PC-9 (cell line): Measurements from ENCODE around the gene RPS14. TPM values are rescaled to one million over a fixed set of nuclear protein-coding genes. Genes with fewer than 3 reads are reported as not detected.

Experiments
- BruUV-seq: library from RNA; stranded (reverse); fragments of 400-500 nt; replicated peaks from 2 replicates; lab custom pipeline; 2021; lab: Mats Ljungman, UMichigan
- CTCF ChIA-PET: fragments of 300-600 bp; sonication (Branson Sonifier 250); formaldehyde crosslinking; loops from one replicate; lab custom pipeline; 2022; ENCODE audit warnings: antibody characterized with exemption; lab: Charles Lee
- POLR2A ChIA-PET: fragments of 300-600 bp; sonication (Branson Sonifier 250); formaldehyde crosslinking; loops from one replicate; lab custom pipeline; 2022; ENCODE audit warnings: antibody characterized with exemption; ENCODE audit not compliant: unreplicated experiment; lab: Charles Lee
- DNase-seq, 2 experiments: peaks; one replicate each; pipeline versions ENCODE4 v3.0.0 to v3.0.0-alpha.2; 2015 to 2022; ENCODE audit warnings: mixed read lengths in 1 of 2
- H2AFZ ChIP-seq: fragments of 200-600 bp; sonication (generic); 2 replicates; pipeline ENCODE4 v1.8.1; 2017; ENCODE audit warnings: antibody characterized with exemption
- H3F3A ChIP-seq: fragments of 200-600 bp; sonication (generic); 2 replicates; pipeline ENCODE4 v1.8.1; 2017; ENCODE audit warnings: antibody characterized with exemption, mild to moderate bottlenecking, low read depth; ENCODE audit not compliant: insufficient read depth
- H3K27ac ChIP-seq: fragments of 200-600 bp; sonication (generic); 2 replicates; pipeline ENCODE4 v1.6.1; 2016; ENCODE audit warnings: mixed run types
- H3K27me3 ChIP-seq: fragments of 200-600 bp; sonication (generic); 2 replicates; pipeline ENCODE4 v1.6.1; 2016; ENCODE audit warnings: low read depth, mixed run types; ENCODE audit not compliant: insufficient read depth
- H3K36me3 ChIP-seq: fragments of 200-600 bp; sonication (generic); 2 replicates; pipeline ENCODE4 v1.6.1; 2016; ENCODE audit warnings: low read depth, mixed run types
- H3K4me1 ChIP-seq: fragments of 200-600 bp; sonication (generic); replicated peaks from 2 replicates; pipeline ENCODE4 v1.6.1; 2016; ENCODE audit warnings: mixed run types; ENCODE audit not compliant: insufficient read depth
- H3K4me2 ChIP-seq: fragments of 200-600 bp; sonication (generic); 2 replicates; pipeline ENCODE4 v1.6.1; 2017; ENCODE audit warnings: mixed run types
- H3K4me3 ChIP-seq: fragments of 200-600 bp; sonication (generic); 2 replicates; pipeline ENCODE4 v1.6.1; 2016; ENCODE audit warnings: mixed run types
- H3K79me2 ChIP-seq: fragments of 200-600 bp; sonication (generic); 2 replicates; pipeline ENCODE4 v1.6.1; 2017; ENCODE audit warnings: low read depth, mixed run types
- H3K9me2 ChIP-seq: fragments of 200-600 bp; sonication (generic); 2 replicates; pipeline ENCODE4 v1.8.1; 2017; ENCODE audit warnings: mild to moderate bottlenecking; ENCODE audit not compliant: insufficient read depth
- H3K9me3 ChIP-seq: fragments of 200-600 bp; sonication (generic); 2 replicates; pipeline ENCODE4 v1.8.1; 2016; ENCODE audit warnings: low read depth; ENCODE audit not compliant: insufficient read depth
- H4K20me1 ChIP-seq: fragments of 200-600 bp; sonication (generic); 2 replicates; pipeline ENCODE4 v1.8.1; 2017; ENCODE audit not compliant: insufficient read depth
- EZH2 ChIP-seq: fragments of 200-600 bp; sonication (generic); IDR thresholded peaks from 2 replicates; pipeline ENCODE4 v1.8.0; 2017; ENCODE audit warnings: antibody characterized with exemption, low read depth
- intact Hi-C: fragments of 100-400 bp; cut with micrococcal nuclease; formaldehyde crosslinking; loops from one replicate; pipeline ENCODE4 v1.10.0; 2022; ENCODE audit not compliant: unreplicated experiment
- total RNA-seq: library from RNA; stranded (reverse); gene quantifications from 2 replicates; pipeline ENCODE4 v1.2.3, GENCODE V29; 2021
- TF ChIP-seq, protein P1 (sequence below): fragments of 200-600 bp; sonication (generic); conservative IDR thresholded peaks from 2 replicates; pipeline ENCODE4 v1.6.1; 2017; ENCODE audit warnings: mixed run types, antibody characterized with exemption, mild to moderate bottlenecking, moderate library complexity

RPS14 gene
- total RNA-seq, 1 experiment from 2014 or later = 2,907 TPM

DNA sequence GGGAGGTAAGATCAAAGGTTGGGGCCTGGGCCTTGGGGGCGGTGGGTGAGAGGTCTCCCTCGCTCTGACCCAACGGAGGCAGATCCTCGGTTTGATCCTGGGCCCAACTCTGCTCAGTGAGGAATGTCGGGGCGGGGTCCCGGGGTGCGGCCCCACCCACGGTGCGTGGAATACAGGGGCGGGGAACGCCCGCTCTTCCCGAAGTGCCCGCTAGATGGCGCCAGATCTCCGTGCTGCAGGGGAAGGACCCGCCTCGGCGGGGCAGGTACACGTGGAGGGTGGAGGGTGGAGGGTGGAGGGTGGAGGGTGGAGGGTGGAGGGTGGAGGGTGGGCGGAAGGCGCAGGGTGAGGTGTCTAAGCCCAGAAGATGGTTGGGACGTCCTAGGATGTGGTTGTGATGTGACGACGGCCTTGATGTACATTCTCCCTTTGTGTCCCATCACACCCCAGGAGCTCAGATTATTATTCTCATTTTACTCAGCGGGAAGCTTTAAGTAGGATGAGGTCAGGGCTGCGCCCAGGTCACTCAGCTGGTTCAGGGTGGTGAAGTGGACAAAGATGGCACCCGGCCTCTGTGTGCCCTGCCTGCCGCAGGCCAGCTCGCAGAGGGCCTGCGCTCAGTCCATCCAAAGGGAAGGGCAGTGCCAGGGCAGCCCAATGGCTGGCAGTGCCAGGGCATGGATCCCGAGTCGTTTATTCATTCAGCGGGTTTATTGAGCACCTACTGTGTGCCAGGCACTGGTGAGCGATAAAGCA lies 9.4 kb upstream of the RPS14 start:
- H3K4me2 ChIP-seq = peak overlapping the region; percentile 65
- DNase-seq = peak in 1 of 2 experiments; percentile 90
- TF ChIP-seq EZH2 = no peak
- TF ChIP-seq, protein P1, sequence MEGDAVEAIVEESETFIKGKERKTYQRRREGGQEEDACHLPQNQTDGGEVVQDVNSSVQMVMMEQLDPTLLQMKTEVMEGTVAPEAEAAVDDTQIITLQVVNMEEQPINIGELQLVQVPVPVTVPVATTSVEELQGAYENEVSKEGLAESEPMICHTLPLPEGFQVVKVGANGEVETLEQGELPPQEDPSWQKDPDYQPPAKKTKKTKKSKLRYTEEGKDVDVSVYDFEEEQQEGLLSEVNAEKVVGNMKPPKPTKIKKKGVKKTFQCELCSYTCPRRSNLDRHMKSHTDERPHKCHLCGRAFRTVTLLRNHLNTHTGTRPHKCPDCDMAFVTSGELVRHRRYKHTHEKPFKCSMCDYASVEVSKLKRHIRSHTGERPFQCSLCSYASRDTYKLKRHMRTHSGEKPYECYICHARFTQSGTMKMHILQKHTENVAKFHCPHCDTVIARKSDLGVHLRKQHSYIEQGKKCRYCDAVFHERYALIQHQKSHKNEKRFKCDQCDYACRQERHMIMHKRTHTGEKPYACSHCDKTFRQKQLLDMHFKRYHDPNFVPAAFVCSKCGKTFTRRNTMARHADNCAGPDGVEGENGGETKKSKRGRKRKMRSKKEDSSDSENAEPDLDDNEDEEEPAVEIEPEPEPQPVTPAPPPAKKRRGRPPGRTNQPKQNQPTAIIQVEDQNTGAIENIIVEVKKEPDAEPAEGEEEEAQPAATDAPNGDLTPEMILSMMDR = peak; percentile 80

DNA sequence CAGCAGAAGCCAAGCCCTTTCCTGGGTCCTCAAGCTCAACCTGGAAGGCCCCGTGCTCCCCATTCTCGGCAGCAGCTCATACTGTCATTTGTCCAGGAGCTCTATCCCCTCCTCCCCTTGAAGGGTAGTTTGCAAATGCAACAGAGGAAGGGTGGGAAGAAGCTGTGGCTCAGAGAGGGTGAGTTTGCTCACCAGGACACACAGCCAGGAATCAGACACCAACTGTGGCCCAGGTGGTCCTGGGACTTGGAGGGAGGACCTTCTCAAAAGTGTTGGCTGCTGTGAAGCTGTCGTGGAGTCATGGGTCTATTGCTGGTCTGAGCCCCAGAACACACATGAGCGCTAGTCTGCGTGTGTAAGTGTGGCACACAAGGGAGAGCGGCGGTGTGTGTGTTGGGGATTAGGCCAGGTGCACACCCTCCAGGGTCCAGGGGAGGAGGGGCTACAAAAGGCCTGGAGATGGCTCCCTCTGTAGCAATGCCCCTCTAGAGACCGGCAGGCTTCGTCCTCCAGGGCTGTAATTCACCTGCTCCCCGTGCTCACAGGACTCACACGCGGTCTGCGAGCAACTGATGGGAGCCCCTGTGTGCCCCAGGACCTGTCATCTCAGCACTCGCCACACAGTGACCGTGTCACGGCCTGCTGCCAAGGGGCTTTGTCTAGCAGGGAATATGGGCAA lies 8.2 kb upstream of the RPS14 start:
- POLR2A ChIA-PET = interaction anchor here (0.6 kb wide), 1 partner anchor 8 kb away, joined by 4 read pairs; no protein-coding TSS in a partner anchor
- Histone ChIP-seq H3K4me2 (no peak overlapping the region), H3K4me3 (no peak overlapping the region), H3K79me2 (no peaks in the 10 kb centered on the region), H3K27me3 (no peaks in the 10 kb centered on the region), H4K20me1 (no peaks in the 10 kb centered on the region), H3K9me3 (no peaks in the 10 kb centered on the region), H3K36me3 (no peaks in the 10 kb centered on the region), H3K27ac (no peak overlapping the region), H2AFZ (no peak overlapping the region; the same call in 1 of the 2 replicates), H3K9me2 (no peaks in the 10 kb centered on the region), H3K4me1 (0 out of 2 replicates have a peak, but pooled peaks cover 10% of the 10 kb centered on the region), H3F3A (peaks cover 11% of the 10 kb centered on the region; the same call in 1 of the 2 replicates)
- DNase-seq = no peak
- CTCF ChIA-PET = interaction anchor here (0.7 kb wide), 1 partner anchor 436 kb away, joined by 10 read pairs; no protein-coding TSS in a partner anchor
- no TSS peak for BruUV-seq
- intact Hi-C loops = loop anchor here (5.0 to 10.0 kb wide), 2 partner anchors 200 to 347 kb away; no protein-coding TSS in a partner anchor
- no peak for TF ChIP-seq EZH2
- TF ChIP-seq, protein P1 = no peak

More for the DNA sequence above, 9.4 kb upstream of the RPS14 start:
- Histone ChIP-seq H3K4me1 (0 out of 2 replicates have a peak, but pooled peaks cover 10% of the 10 kb centered on the region), H3K4me3 (no peak overlapping the region), H3K9me2 (no peaks in the 10 kb centered on the region), H4K20me1 (no peaks in the 10 kb centered on the region), H3K9me3 (no peaks in the 10 kb centered on the region), H3K36me3 (no peaks in the 10 kb centered on the region), H3K27ac (no peak overlapping the region), H3K79me2 (no peaks in the 10 kb centered on the region), H3F3A (peaks cover 11% of the 10 kb centered on the region; the same call in 1 of the 2 replicates), H2AFZ (no peak overlapping the region), H3K27me3 (no peaks in the 10 kb centered on the region)
- BruUV-seq = no TSS peak
- intact Hi-C loops = loop anchor here (1.0 to 10.0 kb wide), 6 partner anchors 15 to 346 kb away; no protein-coding TSS in a partner anchor
- ChIA-PET POLR2A (interaction anchor here (0.6 to 0.9 kb wide), 2 partner anchors 19 to 59 kb away, joined by 3 to 4 read pairs; no protein-coding TSS in a partner anchor), CTCF (interaction anchor here (0.6 to 1.5 kb wide), 12 partner anchors 15 to 1131 kb away, joined by 3 to 11 read pairs (median 4); partner anchors contain the start of gene IRGM)

DNA sequence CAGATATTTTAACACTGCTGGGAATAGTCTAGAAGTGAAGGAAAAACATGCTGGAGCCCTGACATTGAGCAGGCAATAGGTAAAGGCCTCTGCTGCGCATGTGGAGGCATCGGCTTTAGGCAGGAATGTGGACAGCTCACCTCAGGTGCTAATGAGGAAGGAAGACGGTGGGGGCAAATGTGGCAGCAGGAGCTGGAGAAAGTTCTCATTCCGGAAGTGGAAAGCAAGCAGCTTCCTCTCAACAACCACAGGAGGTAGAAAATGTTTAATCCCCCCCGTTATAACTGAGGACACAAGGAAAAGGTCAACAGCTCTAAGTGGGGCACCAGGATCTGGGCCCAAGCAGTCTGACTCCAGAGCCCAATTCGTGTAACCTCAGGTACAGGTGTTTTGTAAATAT lies 7.6 kb upstream of the RPS14 start:
- no peak overlapping the region for H3K4me3 ChIP-seq
- no peaks in the 10 kb centered on the region for H3K27me3 ChIP-seq
- intact Hi-C loops = loop anchor here (5.0 to 10.0 kb wide), 2 partner anchors 200 to 348 kb away; no protein-coding TSS in a partner anchor
- peaks cover 11% of the 10 kb centered on the region; the same call in 1 of the 2 replicates for H3F3A ChIP-seq
- H3K4me1 ChIP-seq = 0 out of 2 replicates have a peak, but pooled peaks cover 10% of the 10 kb centered on the region
- no peaks in the 10 kb centered on the region for H4K20me1 ChIP-seq
- no TSS peak for BruUV-seq
- H3K9me2 ChIP-seq = no peaks in the 10 kb centered on the region
- H2AFZ ChIP-seq = no peak overlapping the region; the same call in 1 of the 2 replicates
- H3K27ac ChIP-seq = no peak overlapping the region
- no peaks in the 10 kb centered on the region for H3K36me3 ChIP-seq
- TF ChIP-seq EZH2 = no peak
- TF ChIP-seq, protein P1 = no peak
- ChIA-PET POLR2A (no interaction called here), CTCF (interaction anchor here (0.9 kb wide), 1 partner anchor 199 kb away, joined by 3 read pairs; no protein-coding TSS in a partner anchor)
- H3K79me2 ChIP-seq = no peaks in the 10 kb centered on the region
- H3K9me3 ChIP-seq = no peaks in the 10 kb centered on the region
- DNase-seq = no peak
- H3K4me2 ChIP-seq = no peak overlapping the region
